ENCODE data around the gene HECW1.

- TF ChIP-seq CTCF (IDR thresholded peaks at IDR 0.05) (no peak), POLR2A (IDR thresholded peaks at IDR 0.05) (no peak)
These were observed 7.5 kb upstream of the HECW1 start for GRCh38 chr7:43104874-43105520.

Data from lower leg skin (tissue), 3 donors.